ENCODE results near the gene ZNF593OS.

Gene ZNF593OS

DNA sequence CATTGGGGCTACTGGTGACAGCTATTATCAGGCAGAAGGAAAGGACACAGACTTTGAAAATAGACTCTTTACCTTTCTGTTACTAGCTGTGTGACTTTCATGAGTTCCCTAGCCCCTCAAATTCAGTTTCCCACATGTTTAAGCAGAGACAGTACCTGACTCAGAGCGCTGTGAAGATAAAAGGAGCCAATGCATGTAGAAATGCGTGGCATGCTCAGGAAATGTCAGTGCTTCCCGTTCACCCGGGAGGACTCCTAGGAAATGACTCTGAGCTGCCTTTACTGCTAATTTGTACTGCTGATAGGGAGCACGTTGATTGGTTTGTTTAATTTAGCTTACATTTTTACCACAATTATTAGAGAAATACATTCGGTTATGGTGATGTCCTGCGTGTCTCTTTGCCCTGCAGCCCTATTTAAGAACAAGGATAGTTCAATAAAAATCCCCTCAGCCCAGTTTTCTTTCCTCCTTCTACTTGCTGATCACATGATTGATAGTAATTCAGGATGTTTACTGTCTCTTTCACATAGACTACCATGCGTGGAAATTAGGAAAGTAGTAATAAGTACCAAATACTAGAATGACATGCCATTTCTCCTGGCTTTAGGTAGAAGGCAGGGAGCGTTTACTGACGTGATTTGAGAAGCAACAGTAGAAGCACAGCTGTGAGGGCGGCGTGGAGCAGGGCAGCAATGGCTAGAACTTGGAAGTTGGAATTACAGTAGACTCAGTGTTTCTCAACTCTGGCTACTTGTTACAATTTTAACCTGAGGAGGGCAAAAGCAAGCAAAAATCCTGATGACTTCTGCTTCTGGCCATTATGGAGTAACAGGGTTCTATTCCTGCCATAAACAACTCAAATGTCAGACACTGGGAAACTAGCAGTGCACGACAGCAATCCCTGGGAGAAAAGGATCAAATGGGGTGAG is 44.1 kb downstream of the ZNF593OS start:
- DNase-seq (ENCODE audit: low read depth in 2 of 3, low spot score in 2 of 3) = no peak

DNA sequence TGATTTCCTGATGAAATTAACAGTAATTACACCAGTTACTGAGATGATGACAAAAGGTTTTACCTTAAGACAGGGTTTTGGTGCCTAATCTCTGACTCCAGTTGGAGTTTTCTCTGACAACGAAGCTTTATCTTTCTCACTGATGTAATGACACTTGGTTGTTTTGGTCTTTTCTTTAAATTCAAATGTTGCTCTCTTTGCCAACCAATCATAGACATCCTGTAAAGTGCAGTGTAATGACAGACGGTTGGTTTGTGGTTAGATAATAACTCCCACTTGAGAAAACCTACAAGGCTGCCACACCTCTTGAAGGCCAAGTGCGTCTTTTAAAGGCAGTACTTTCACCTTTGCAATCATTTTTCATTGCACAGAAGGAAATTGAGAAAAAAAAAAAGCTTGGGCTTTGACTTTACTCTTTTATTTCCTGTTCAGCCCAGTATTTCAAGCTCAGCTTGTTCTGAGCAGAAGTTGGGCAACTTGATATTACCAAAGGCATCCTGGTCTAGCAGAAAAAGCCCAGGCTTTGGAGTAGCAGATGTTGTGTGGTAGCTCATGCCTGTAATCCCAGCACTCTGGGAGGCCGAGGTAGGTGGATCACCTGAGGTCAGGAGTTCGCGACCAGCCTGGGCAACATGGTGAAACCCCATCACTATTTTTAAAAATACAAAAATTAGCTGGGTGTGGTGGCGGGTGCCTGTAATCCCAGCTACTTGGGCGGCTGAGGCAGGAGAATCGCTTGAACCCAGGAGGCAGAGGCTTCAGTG is 45.1 kb downstream of the ZNF593OS start:
- no peak for DNase-seq (ENCODE audit: low read depth in 2 of 3, low spot score in 2 of 3)

GRCh38 chr1:26125946-26126320 is 45.7 kb downstream of the ZNF593OS start:
- DNase-seq (ENCODE audit: low read depth in 2 of 3, low spot score in 2 of 3) = no peak

- DNase-seq (ENCODE audit: low read depth in 2 of 3, low spot score in 2 of 3) = no peak
Measured at GRCh38 chr1:26125382-26125781, 46.2 kb downstream of the ZNF593OS start.

- DNase-seq (ENCODE audit: low read depth in 2 of 3, low spot score in 2 of 3) = no peak
Measured at GRCh38 chr1:26124418-26125331, 47.0 kb downstream of the ZNF593OS start.

DNA sequence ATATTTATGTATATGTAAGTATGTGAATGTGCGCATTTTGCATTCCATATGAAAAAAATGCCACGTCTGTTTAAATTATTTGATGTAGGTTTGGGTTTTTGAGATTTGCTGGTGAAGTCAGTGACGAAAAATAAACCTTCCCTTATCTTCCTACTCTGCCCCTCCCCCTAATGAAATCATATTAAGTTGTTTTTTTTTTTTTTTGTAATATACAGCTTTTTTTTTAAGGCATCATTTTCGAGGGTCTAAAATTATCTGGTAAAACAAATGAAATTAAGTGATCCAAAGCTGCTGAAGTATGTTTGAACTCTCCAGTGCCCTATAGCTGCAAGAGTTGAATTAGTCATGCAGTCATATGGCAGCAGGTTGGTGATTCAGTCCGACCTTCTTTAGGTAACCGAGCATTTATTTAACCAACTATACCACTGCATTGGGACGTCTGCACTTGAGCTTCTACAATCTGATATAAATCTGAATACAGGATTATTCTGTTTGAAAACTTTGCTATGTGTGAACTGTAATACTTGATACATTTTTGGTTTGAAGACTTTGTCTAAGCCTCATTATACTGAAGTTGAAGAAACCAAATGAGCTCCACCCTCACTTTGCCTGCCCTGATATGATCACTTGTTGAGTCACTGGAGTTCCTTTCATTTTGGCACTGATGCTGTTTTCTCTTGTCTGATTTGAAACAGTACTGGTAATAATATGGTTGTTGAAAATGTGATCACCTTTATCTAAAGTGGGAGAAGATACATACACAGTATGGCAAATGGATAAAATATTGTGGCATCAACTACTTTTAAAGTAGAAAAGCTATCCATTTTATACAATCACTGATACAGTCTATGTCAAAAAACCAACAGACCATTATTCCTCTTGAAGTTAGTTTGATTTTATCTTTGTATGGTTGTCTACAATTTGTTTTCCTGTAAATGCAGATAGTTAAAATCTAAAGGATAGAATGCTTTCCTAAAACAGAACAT is 48.4 kb downstream of the ZNF593OS start:
- no peak for DNase-seq (ENCODE audit: low read depth in 2 of 3, low spot score in 2 of 3)

DNA sequence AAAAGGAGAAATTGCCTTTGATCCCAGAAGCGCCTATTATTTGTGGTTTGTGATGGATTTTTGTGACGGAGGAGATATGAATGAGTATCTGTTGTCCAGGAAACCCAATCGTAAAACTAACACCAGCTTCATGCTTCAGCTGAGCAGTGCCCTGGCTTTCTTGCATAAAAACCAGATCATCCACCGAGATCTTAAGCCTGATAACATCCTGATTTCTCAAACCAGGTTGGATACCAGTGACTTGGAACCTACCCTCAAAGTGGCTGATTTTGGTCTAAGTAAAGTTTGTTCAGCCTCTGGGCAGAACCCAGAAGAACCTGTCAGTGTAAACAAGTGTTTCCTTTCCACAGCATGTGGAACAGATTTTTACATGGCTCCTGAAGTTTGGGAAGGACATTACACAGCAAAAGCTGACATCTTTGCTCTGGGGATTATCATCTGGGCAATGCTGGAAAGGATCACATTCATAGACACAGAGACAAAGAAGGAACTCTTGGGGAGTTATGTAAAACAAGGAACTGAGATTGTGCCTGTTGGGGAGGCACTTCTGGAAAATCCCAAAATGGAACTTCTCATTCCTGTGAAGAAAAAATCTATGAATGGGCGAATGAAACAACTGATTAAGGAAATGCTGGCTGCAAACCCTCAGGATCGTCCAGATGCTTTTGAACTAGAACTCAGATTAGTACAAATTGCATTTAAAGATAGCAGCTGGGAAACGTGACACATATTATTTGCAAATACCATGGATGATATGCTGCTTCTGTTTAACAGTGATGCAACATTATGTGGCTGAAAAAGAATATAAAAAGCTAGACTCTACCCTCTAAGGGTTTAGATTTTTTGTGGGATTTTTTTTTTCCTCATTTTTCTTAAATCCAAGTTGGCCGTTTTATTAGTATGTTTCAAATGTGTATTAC is 49.5 kb downstream of the ZNF593OS start:
- DNase-seq (ENCODE audit: low read depth in 2 of 3, low spot score in 2 of 3) = no peak

DNA sequence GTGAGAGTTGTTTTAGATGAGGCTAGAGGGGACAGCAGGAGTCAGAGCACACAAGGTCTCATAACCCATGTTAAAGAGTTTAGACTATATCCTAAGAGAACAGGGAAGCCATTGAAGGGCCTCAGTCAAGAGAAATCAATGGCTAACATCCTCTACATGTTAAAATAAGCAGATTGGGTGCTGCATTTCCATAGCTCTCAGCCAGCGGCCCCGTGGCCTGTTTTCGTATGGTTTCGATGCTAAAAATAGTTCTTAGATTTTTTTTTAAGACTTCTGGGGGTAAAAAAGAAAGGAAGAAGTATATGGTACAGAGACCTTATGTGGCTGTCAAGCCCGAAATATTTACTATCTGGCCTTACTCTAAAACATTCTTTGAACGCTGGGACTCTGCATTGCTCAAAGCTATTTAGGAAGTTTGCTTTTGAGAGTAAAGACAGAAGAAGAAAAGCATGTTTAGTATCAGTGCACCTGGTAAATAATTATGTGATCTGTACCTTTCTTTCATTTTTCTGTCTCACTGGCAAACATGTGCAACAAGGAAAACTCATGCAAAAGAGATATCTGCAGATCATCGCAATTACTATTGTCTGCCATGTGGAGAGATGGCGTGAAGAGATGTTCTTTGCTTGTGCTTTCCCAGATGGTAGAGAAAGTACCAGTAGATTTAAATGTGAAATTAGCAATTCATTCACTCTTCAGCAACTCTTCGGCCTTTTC is 51.6 kb downstream of the ZNF593OS start:
- no peak for DNase-seq (ENCODE audit: low read depth in 2 of 3, low spot score in 2 of 3)
